WTC11 (cell line): ENCODE results near the gene IL17RE. TPM values are rescaled to one million over a fixed set of nuclear protein-coding genes. Genes with fewer than 3 reads are reported as not detected.

ENCODE experiments used
- ATAC-seq: fragments of 200-7000 bp; cut with Tn5 transposase; 2 replicates; pipeline ENCODE4 v1.10.0; 2021; ENCODE audit warnings: mild to moderate bottlenecking, moderate library complexity
- CTCF ChIA-PET: fragments of 300-600 bp; sonication (Branson Sonifier 250); formaldehyde crosslinking; loops from one replicate; lab custom pipeline; 2021; ENCODE audit warnings: antibody characterized with exemption; lab: Charles Lee
- POLR2A ChIA-PET: fragments of 350-600 bp; sonication (Branson Sonifier 250); formaldehyde crosslinking; loops from one replicate; lab custom pipeline; 2021; ENCODE audit warnings: antibody characterized with exemption; lab: Charles Lee
- DNase-seq: peaks from one replicate; pipeline ENCODE4 v3.0.0; 2021; ENCODE audit warnings: low spot score
- H3K27ac Mint-ChIP-seq: 2 replicates; pipeline ENCODE4 v1.8.0; 2021; ENCODE audit warnings: mixed read lengths
- H3K27me3 Mint-ChIP-seq: 2 replicates; pipeline ENCODE4 v1.8.0; 2021; ENCODE audit warnings: low read depth, mild to moderate bottlenecking, moderate library complexity, mixed read lengths
- H3K36me3 Mint-ChIP-seq: 2 replicates; pipeline ENCODE4 v1.8.0; 2021; ENCODE audit warnings: mixed read lengths
- H3K4me1 Mint-ChIP-seq: 2 replicates; pipeline ENCODE4 v1.8.0; 2022; ENCODE audit warnings: mixed read lengths
- H3K4me3 Mint-ChIP-seq: 2 replicates; pipeline ENCODE4 v1.8.0; 2021; ENCODE audit warnings: mild to moderate bottlenecking, moderate library complexity, mixed read lengths
- H3K9me3 Mint-ChIP-seq: 2 replicates; pipeline ENCODE4 v1.8.0; 2021; ENCODE audit warnings: mixed read lengths
- AFF4 ChIP-seq: sonication (generic); formaldehyde crosslinking; IDR thresholded peaks from 2 replicates; pipeline ENCODE4 v1.8.1; 2023; ENCODE audit warnings: mild to moderate bottlenecking, missing genetic modification reagents, borderline replicate concordance
- AR ChIP-seq: fragments of 250-450 bp; sonication (Bioruptor Pico); IDR thresholded peaks from 2 replicates; pipeline ENCODE4 v1.9.0; 2021; ENCODE audit warnings: mild to moderate bottlenecking
- ATF1 ChIP-seq: sonication (generic); formaldehyde crosslinking; IDR thresholded peaks from 2 replicates; pipeline ENCODE4 v1.8.1; 2023; ENCODE audit warnings: mild to moderate bottlenecking, moderate library complexity, missing genetic modification reagents
- EMX1 ChIP-seq: fragments of 250-450 bp; sonication (Bioruptor Pico); IDR thresholded peaks from 2 replicates; pipeline ENCODE4 v1.8.0; 2021; ENCODE audit warnings: mild to moderate bottlenecking
- GTF2I ChIP-seq: fragments of 250-450 bp; sonication (Bioruptor Pico); conservative IDR thresholded peaks from 2 replicates; pipeline ENCODE4 v1.4.0; 2021; ENCODE audit warnings: mild to moderate bottlenecking
- MLX ChIP-seq: sonication (generic); formaldehyde crosslinking; IDR thresholded peaks from 2 replicates; pipeline ENCODE4 v1.8.1; 2023; ENCODE audit warnings: mild to moderate bottlenecking, missing genetic modification reagents, moderate library complexity
- NR3C1 ChIP-seq: sonication (generic); formaldehyde crosslinking; conservative IDR thresholded peaks from 2 replicates; pipeline ENCODE4 v1.8.1; 2023; ENCODE audit warnings: low read depth, mild to moderate bottlenecking, missing genetic modification reagents
- OVOL2 ChIP-seq: fragments of 250-450 bp; sonication (Bioruptor Pico); IDR thresholded peaks from 2 replicates; pipeline ENCODE4 v1.9.0; 2021; ENCODE audit warnings: mild to moderate bottlenecking, borderline replicate concordance
- PRDM15 ChIP-seq: sonication (generic); formaldehyde crosslinking; IDR thresholded peaks from 2 replicates; pipeline ENCODE4 v1.8.0; 2022; ENCODE audit warnings: missing genetic modification reagents
- PREB ChIP-seq: sonication (generic); formaldehyde crosslinking; IDR thresholded peaks from 2 replicates; pipeline ENCODE4 v1.8.1; 2022; ENCODE audit warnings: mild to moderate bottlenecking, missing genetic modification reagents, moderate library complexity, borderline replicate concordance
- RELA ChIP-seq: sonication (generic); formaldehyde crosslinking; IDR thresholded peaks from 2 replicates; pipeline ENCODE4 v1.8.1; 2022; ENCODE audit warnings: missing genetic modification reagents, mild to moderate bottlenecking, borderline replicate concordance
- SMAD4 ChIP-seq: sonication (generic); formaldehyde crosslinking; IDR thresholded peaks from 2 replicates; pipeline ENCODE4 v1.8.0; 2022; ENCODE audit warnings: mild to moderate bottlenecking, missing genetic modification reagents
- SOX15 ChIP-seq: fragments of 250-450 bp; sonication (Bioruptor Pico); IDR thresholded peaks from 2 replicates; pipeline ENCODE4 v1.9.0; 2021; ENCODE audit warnings: mild to moderate bottlenecking
- STAT6 ChIP-seq: sonication (generic); formaldehyde crosslinking; conservative IDR thresholded peaks from 2 replicates; pipeline ENCODE4 v1.8.1; 2023; ENCODE audit warnings: mild to moderate bottlenecking, low read depth, missing genetic modification reagents, moderate library complexity
- ZNF121 ChIP-seq: sonication (generic); formaldehyde crosslinking; IDR thresholded peaks from 2 replicates; pipeline ENCODE4 v1.8.0; 2023; ENCODE audit warnings: missing genetic modification reagents
- ZNF232 ChIP-seq: sonication (generic); formaldehyde crosslinking; IDR thresholded peaks from 2 replicates; pipeline ENCODE4 v1.8.0; 2022; ENCODE audit warnings: mild to moderate bottlenecking, missing genetic modification reagents
- ZNF425 ChIP-seq: fragments of 250-450 bp; sonication (Bioruptor Pico); conservative IDR thresholded peaks from 2 replicates; pipeline ENCODE4 v1.9.0; 2021; ENCODE audit warnings: mild to moderate bottlenecking
- total RNA-seq: library from RNA; stranded (reverse); gene quantifications from 3 replicates; pipeline ENCODE4 v1.2.3, GENCODE V29; 2021

IL17RE gene
- total RNA-seq, 1 experiment from 2014 or later: 4.2 TPM

- TF ChIP-seq ZNF425 (no peak), ZNF232 (CRISPR knock-in tag) (no peak), SMAD4 (CRISPR knock-in tag) (no peak), RELA (CRISPR knock-in tag) (no peak), SOX15 (no peak), AR (CRISPR knock-in tag) (no peak), OVOL2 (CRISPR knock-in tag) (no peak), AFF4 (no peak), GTF2I (CRISPR knock-in tag) (no peak), PRDM15 (CRISPR knock-in tag) (no peak)
Measured at GRCh38 chr3:9878700-9879099, 23.9 kb upstream of the IL17RE start (continued).

- ChIA-PET CTCF (interaction anchor here (0.5 to 1.1 kb wide), 4 partner anchors 16 to 285 kb away, joined by 3 to 4 read pairs (median 3); partner anchors contain the start of gene IRAK2), POLR2A (interaction anchor here (0.6 kb wide), 1 partner anchor 137 kb away, joined by 4 read pairs; no protein-coding TSS in a partner anchor)
- Mint-ChIP-seq H3K4me1 (no peaks in the 10 kb centered on the region), H3K27ac (no peak within 1 kb of the TSS), H3K9me3 (no peaks in the 10 kb centered on the region), H3K4me3 (no peak within 1 kb of the TSS), H3K27me3 (peaks cover 5% of the 10 kb centered on the region; the same call in 1 of the 2 replicates), H3K36me3 (no peaks in the 10 kb centered on the region)
- DNase-seq (no peak), ATAC-seq (no peak)
- TF ChIP-seq GTF2I (CRISPR knock-in tag) (no peak), NR3C1 (no peak), ATF1 (no peak), ZNF121 (CRISPR knock-in tag) (no peak), EMX1 (CRISPR knock-in tag) (no peak), MLX (CRISPR knock-in tag) (no peak), PREB (CRISPR knock-in tag) (no peak), STAT6 (CRISPR knock-in tag) (no peak)
Measured at GRCh38 chr3:9879830-9880549, 22.7 kb upstream of the IL17RE start, which contains the start of gene CIDEC. CIDEC (minus strand) TSS chr3:9880253; CDS start chr3:9878486, 1,767 bp downstream.
